ENCODE measurements around the gene MAP2. TPM values are rescaled to one million over a fixed set of nuclear protein-coding genes. Genes with fewer than 3 reads are reported as not detected.

The MAP2 gene
- total and polyA plus RNA-seq, 2 of the 8 experiments (the other 6 are each of a cell fraction or from before 2014, with no cell fraction given) = 5.9 to 9.4 TPM

DNA sequence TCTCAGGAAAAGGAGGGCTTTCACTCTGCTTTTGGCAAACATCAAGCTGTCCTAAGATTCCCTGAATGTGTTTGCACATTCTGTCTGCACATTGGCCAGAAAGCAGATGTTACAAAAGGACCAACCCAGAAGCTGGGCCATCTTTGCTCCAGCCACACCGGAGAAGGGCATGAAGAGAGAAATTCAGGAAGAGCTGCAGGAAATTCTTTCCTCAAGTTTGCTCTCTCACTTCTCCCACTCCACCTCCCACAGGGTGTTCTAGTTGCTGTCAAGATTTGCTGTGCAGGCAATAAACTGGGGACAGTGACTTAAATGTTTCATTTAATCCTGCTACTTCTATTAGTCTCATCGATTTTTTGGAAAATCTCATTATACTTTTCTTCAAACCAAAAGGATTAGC, 210.1 kb downstream of the MAP2 start:
- Histone ChIP-seq H2AFZ (ENCODE audit: low read length) (no peak overlapping the region; the same call in 1 of the 2 replicates), H2BK15ac (ENCODE audit: low read length) (no peak overlapping the region), H3K18ac (ENCODE audit: extremely low read depth, low read length) (no peak overlapping the region), H3K79me1 (ENCODE audit: low read depth, low read length) (no peaks in the 10 kb centered on the region), H3K23me2 (ENCODE audit: low read depth, low read length) (no peaks in the 10 kb centered on the region), H4K20me1 (replicated peaks in 1 of 2; ENCODE audit: control insufficient read depth in 1 of 2, insufficient read depth in 2 of 2, low read length in 2 of 2) (no peaks in the 10 kb centered on the region), H3K9ac (replicated peaks in 1 of 4; ENCODE audit: extremely low read depth in 1 of 4, low read depth in 3 of 4, low read length in 3 of 4) (no peak overlapping the region), H4K5ac (ENCODE audit: insufficient read length, low read depth, low read length) (no peak overlapping the region), H2BK5ac (ENCODE audit: low read depth, low read length) (no peak overlapping the region), H3K27ac (ENCODE audit: low read depth, low read length) (no peak overlapping the region), H3K79me2 (ENCODE audit: control insufficient read depth in 1 of 2, insufficient read depth in 2 of 2, low read length in 2 of 2) (no peaks in the 10 kb centered on the region), H3K4me1 (replicated peaks in 1 of 4; ENCODE audit: control insufficient read depth in 3 of 4, insufficient read depth in 4 of 4, low read length in 3 of 4) (peaks cover 2 to 6% (median 5%) of the 10 kb centered on the region in 4 experiments; a peak in 3 of 7 replicates), H2BK12ac (ENCODE audit: low read depth, low read length) (no peak overlapping the region), H3K56ac (replicated peaks; ENCODE audit: insufficient read length, low read depth, low read length) (no peak overlapping the region), H3K9me3 (ENCODE audit: insufficient read depth in 2 of 2, low read depth in 1 of 2, low read length in 1 of 2) (no peaks in the 10 kb centered on the region), H2BK120ac (replicated peaks; ENCODE audit: low read depth, low read length) (no peak overlapping the region), H3K23ac (ENCODE audit: insufficient read length) (no peak overlapping the region), H2BK20ac (ENCODE audit: low read length) (0 out of 2 replicates have a peak overlapping the region, but pooled peaks have one; percentile 27), H3K27me3 (replicated peaks in 1 of 4; ENCODE audit: control insufficient read depth in 3 of 4, extremely low read depth in 1 of 4, insufficient read depth in 3 of 4, low read length in 3 of 4) (no peaks in the 10 kb centered on the region), H4K8ac (ENCODE audit: extremely low read depth, insufficient read depth, low read length) (no peak overlapping the region), H3K14ac (ENCODE audit: insufficient read length) (no peak overlapping the region), H3K4ac (replicated peaks; ENCODE audit: insufficient read length, low read depth, low read length) (no peak overlapping the region), H3K36me3 (ENCODE audit: control insufficient read depth in 2 of 4, insufficient read depth in 4 of 4, low read length in 3 of 4) (no peaks in the 10 kb centered on the region), H4K91ac (replicated peaks; ENCODE audit: insufficient read length, low read length) (no peak overlapping the region), H3K4me3 (ENCODE audit: extremely low read depth in 1 of 4, insufficient read depth in 2 of 4, low read depth in 3 of 4, low read length in 4 of 4) (no peak overlapping the region), H3K4me2 (ENCODE audit: insufficient read depth in 1 of 2, low read depth in 2 of 2, low read length in 2 of 2) (no peak overlapping the region), H2AK5ac (ENCODE audit: low read depth, low read length) (no peak overlapping the region)
- no peak for TF ChIP-seq EZH2 (IDR thresholded peaks at IDR 0.05; ENCODE audit: low read depth, low read length, severe bottlenecking)
- no peak for TF ChIP-seq RBBP5 (IDR thresholded peaks at IDR 0.05; ENCODE audit: borderline replicate concordance, low read depth, low read length)
- TF ChIP-seq, protein P1, sequence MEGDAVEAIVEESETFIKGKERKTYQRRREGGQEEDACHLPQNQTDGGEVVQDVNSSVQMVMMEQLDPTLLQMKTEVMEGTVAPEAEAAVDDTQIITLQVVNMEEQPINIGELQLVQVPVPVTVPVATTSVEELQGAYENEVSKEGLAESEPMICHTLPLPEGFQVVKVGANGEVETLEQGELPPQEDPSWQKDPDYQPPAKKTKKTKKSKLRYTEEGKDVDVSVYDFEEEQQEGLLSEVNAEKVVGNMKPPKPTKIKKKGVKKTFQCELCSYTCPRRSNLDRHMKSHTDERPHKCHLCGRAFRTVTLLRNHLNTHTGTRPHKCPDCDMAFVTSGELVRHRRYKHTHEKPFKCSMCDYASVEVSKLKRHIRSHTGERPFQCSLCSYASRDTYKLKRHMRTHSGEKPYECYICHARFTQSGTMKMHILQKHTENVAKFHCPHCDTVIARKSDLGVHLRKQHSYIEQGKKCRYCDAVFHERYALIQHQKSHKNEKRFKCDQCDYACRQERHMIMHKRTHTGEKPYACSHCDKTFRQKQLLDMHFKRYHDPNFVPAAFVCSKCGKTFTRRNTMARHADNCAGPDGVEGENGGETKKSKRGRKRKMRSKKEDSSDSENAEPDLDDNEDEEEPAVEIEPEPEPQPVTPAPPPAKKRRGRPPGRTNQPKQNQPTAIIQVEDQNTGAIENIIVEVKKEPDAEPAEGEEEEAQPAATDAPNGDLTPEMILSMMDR (IDR thresholded peaks at IDR 0.05; ENCODE audit: control extremely low read depth in 1 of 3, insufficient read depth in 1 of 3, low read depth in 1 of 3, low read length in 3 of 3) = no peak
- TF ChIP-seq, protein P2, sequence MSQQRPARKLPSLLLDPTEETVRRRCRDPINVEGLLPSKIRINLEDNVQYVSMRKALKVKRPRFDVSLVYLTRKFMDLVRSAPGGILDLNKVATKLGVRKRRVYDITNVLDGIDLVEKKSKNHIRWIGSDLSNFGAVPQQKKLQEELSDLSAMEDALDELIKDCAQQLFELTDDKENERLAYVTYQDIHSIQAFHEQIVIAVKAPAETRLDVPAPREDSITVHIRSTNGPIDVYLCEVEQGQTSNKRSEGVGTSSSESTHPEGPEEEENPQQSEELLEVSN (IDR thresholded peaks at IDR 0.05) = no peak
- TF ChIP-seq, protein P3, sequence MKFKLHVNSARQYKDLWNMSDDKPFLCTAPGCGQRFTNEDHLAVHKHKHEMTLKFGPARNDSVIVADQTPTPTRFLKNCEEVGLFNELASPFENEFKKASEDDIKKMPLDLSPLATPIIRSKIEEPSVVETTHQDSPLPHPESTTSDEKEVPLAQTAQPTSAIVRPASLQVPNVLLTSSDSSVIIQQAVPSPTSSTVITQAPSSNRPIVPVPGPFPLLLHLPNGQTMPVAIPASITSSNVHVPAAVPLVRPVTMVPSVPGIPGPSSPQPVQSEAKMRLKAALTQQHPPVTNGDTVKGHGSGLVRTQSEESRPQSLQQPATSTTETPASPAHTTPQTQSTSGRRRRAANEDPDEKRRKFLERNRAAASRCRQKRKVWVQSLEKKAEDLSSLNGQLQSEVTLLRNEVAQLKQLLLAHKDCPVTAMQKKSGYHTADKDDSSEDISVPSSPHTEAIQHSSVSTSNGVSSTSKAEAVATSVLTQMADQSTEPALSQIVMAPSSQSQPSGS (IDR thresholded peaks at IDR 0.05; ENCODE audit: low read length) = no peak
- no peak for TF ChIP-seq TEAD4 (IDR thresholded peaks at IDR 0.05; ENCODE audit: low read depth, low read length)
- TF ChIP-seq GTF2F1 (IDR thresholded peaks at IDR 0.05; ENCODE audit: borderline replicate concordance, low read depth, low read length) = no peak
- FAIRE-seq (no peak), DNase-seq (ENCODE audit: low read depth in 1 of 2, low spot score in 2 of 2) (no peak)
- POLR2A ChIA-PET (ENCODE audit: partially characterized antibody) = no interaction called here
- CTCF ChIA-PET (ENCODE audit: partially characterized antibody) = interaction anchor here (1.1 to 1.5 kb wide), 3 partner anchors 10 to 138 kb away, joined by 3 to 5 read pairs (median 3); partner anchors contain the start of gene UNC80
- 98% methylated on average over 2 of the region's 2 CpGs; no CpG with 5 or more reads in 1 of the 2 experiments for WGBS, 2 experiments (ENCODE audit: extremely low coverage in 1 of 2, insufficient coverage in 1 of 2, insufficient read length in 1 of 2, insufficient replicate concordance in 2 of 2, low coverage in 1 of 2, low lambda C conversion rate in 2 of 2, missing lambda C conversion rate in 1 of 2)

All from H1 (cell line).